T-helper 17 cell (primary cell): Measurements from ENCODE around the gene WASHC3. TPM values are rescaled to one million over a fixed set of nuclear protein-coding genes. Genes with fewer than 3 reads are reported as not detected.
"Not testable (repeated sequence)": the region's sequence is repeated elsewhere in the genome, so short reads cannot be mapped to it uniquely, and the experiment has no call there.

Source experiments
- ATAC-seq: fragments of 150-1000 bp; cut with Tn5 transposase; 2 replicates; pipeline ENCODE4 v1.10.0; 2021; ENCODE audit warnings: mild to moderate bottlenecking, moderate library complexity
- DNase-seq, 3 donors: peaks; one replicate each; pipeline versions ENCODE4 v3.0.0 to v3.0.0-alpha.2; 2020 to 2021
- H3K9me3 ChIP-seq: one replicate; pipeline ENCODE4 v1.7.0; 2013; ENCODE audit warnings: low read length, mild to moderate bottlenecking; ENCODE audit not compliant: control insufficient read depth, poor library complexity, severe bottlenecking
- H3K27ac Mint-ChIP-seq: one replicate; pipeline ENCODE4 v1.8.0; 2022; ENCODE audit warnings: mild to moderate bottlenecking, moderate library complexity, mixed read lengths
- H3K27me3 Mint-ChIP-seq: one replicate; pipeline ENCODE4 v1.8.0; 2022; ENCODE audit warnings: mixed read lengths
- H3K36me3 Mint-ChIP-seq: one replicate; pipeline ENCODE4 v1.8.0; 2022; ENCODE audit warnings: low read depth, mixed read lengths
- H3K4me1 Mint-ChIP-seq: one replicate; pipeline ENCODE4 v1.8.0; 2022; ENCODE audit warnings: mild to moderate bottlenecking, mixed read lengths
- H3K4me3 Mint-ChIP-seq: one replicate; pipeline ENCODE4 v1.8.0; 2022; ENCODE audit warnings: mild to moderate bottlenecking, moderate library complexity, mixed read lengths
- total RNA-seq, 4 donors: library from RNA in 2 of 4; stranded (reverse) in 2 of 4; gene quantifications; one replicate each; pipeline ENCODE4 v1.2.3 and lab custom pipeline; 2022 to 2026

WASHC3 gene
- total RNA-seq, 2 donors from 2014 or later: 27.8 to 37.6 TPM

- DNase-seq: no peak
- Mint-ChIP-seq H3K4me3 (no peak overlapping the region), H3K27me3 (no peaks in the 10 kb centered on the region), H3K27ac (no peak overlapping the region), H3K36me3 (peaks cover 12% of the 10 kb centered on the region), H3K4me1 (peaks cover 9% of the 10 kb centered on the region)
- H3K9me3 ChIP-seq: no peaks in the 10 kb centered on the region
- no peak for ATAC-seq
Measured at GRCh38 chr12:102026728-102027127, 35.1 kb downstream of the WASHC3 start.

GRCh38 chr12:102024765-102025164 lies 37.0 kb downstream of the WASHC3 start:
- Mint-ChIP-seq H3K27ac (no peak overlapping the region), H3K27me3 (no peaks in the 10 kb centered on the region), H3K4me1 (peaks cover 9% of the 10 kb centered on the region), H3K36me3 (peaks cover 16% of the 10 kb centered on the region), H3K4me3 (no peak overlapping the region)
- ATAC-seq (no peak), DNase-seq (no peak)
- no peaks in the 10 kb centered on the region for H3K9me3 ChIP-seq

- H3K9me3 ChIP-seq: no peaks in the 10 kb centered on the region
- H3K4me1 Mint-ChIP-seq: peaks cover 9% of the 10 kb centered on the region
- H3K36me3 Mint-ChIP-seq: peaks cover 16% of the 10 kb centered on the region
- ATAC-seq (no peak), DNase-seq (no peak)
- no peak overlapping the region for H3K4me3 Mint-ChIP-seq
- H3K27ac Mint-ChIP-seq: no peak overlapping the region
- no peaks in the 10 kb centered on the region for H3K27me3 Mint-ChIP-seq
Measured at GRCh38 chr12:102023343-102023930, 38.4 kb downstream of the WASHC3 start.

- no peak overlapping the region for H3K27ac Mint-ChIP-seq
- peaks cover 17% of the 10 kb centered on the region for H3K36me3 Mint-ChIP-seq
- no peaks in the 10 kb centered on the region for H3K9me3 ChIP-seq
- no peak for ATAC-seq
- H3K4me3 Mint-ChIP-seq: no peak overlapping the region
- peaks cover 8% of the 10 kb centered on the region for H3K4me1 Mint-ChIP-seq
- no peak for DNase-seq
- no peaks in the 10 kb centered on the region for H3K27me3 Mint-ChIP-seq
Measured at GRCh38 chr12:102022286-102022685, 39.5 kb downstream of the WASHC3 start.

- no peak overlapping the region for H3K27ac Mint-ChIP-seq
- H3K36me3 Mint-ChIP-seq: peaks cover 19% of the 10 kb centered on the region
- DNase-seq (no peak), ATAC-seq (no peak)
- H3K9me3 ChIP-seq: no peaks in the 10 kb centered on the region
- no peaks in the 10 kb centered on the region for H3K27me3 Mint-ChIP-seq
- peaks cover 9% of the 10 kb centered on the region for H3K4me1 Mint-ChIP-seq
- no peak overlapping the region for H3K4me3 Mint-ChIP-seq
Measured at GRCh38 chr12:102021540-102022246, 40.1 kb downstream of the WASHC3 start.

GRCh38 chr12:102018607-102019006 lies 43.2 kb downstream of the WASHC3 start:
- not testable (repeated sequence) for H3K4me1 Mint-ChIP-seq, H3K9me3 ChIP-seq, ATAC-seq, H3K27ac Mint-ChIP-seq, H3K4me3 Mint-ChIP-seq, H3K36me3 Mint-ChIP-seq, DNase-seq, H3K27me3 Mint-ChIP-seq

GRCh38 chr12:102016472-102016871 lies 45.3 kb downstream of the WASHC3 start:
- no peak for DNase-seq
- H3K27ac Mint-ChIP-seq: no peak overlapping the region
- no peaks in the 10 kb centered on the region for H3K27me3 Mint-ChIP-seq
- no peaks in the 10 kb centered on the region for H3K9me3 ChIP-seq
- H3K4me3 Mint-ChIP-seq: no peak overlapping the region
- H3K4me1 Mint-ChIP-seq: peaks cover 4% of the 10 kb centered on the region
- H3K36me3 Mint-ChIP-seq: peaks cover 13% of the 10 kb centered on the region
- no peak for ATAC-seq

GRCh38 chr12:102010265-102010994 lies 51.4 kb downstream of the WASHC3 start:
- H3K27ac Mint-ChIP-seq: peak overlapping the region; percentile 67
- DNase-seq (no peak), ATAC-seq (peak; percentile 70)
- no peak overlapping the region for H3K4me3 Mint-ChIP-seq
- H3K27me3 Mint-ChIP-seq: no peaks in the 10 kb centered on the region
- peaks cover 3% of the 10 kb centered on the region for H3K36me3 Mint-ChIP-seq
- no peaks in the 10 kb centered on the region for H3K9me3 ChIP-seq
- no peaks in the 10 kb centered on the region for H3K4me1 Mint-ChIP-seq

GRCh38 chr12:102009796-102010195 lies 52.0 kb downstream of the WASHC3 start:
- peaks cover 5% of the 10 kb centered on the region for H3K36me3 Mint-ChIP-seq
- DNase-seq: no peak
- H3K4me3 Mint-ChIP-seq: no peak overlapping the region
- no peaks in the 10 kb centered on the region for H3K4me1 Mint-ChIP-seq
- H3K27me3 Mint-ChIP-seq: peaks cover 5% of the 10 kb centered on the region
- ATAC-seq: no peak
- H3K27ac Mint-ChIP-seq: peak overlapping the region; percentile 67
- no peaks in the 10 kb centered on the region for H3K9me3 ChIP-seq

- peaks cover 5% of the 10 kb centered on the region for H3K27me3 Mint-ChIP-seq
- H3K27ac Mint-ChIP-seq: no peak overlapping the region
- DNase-seq: no peak
- peaks cover 5% of the 10 kb centered on the region for H3K36me3 Mint-ChIP-seq
- no peaks in the 10 kb centered on the region for H3K4me1 Mint-ChIP-seq
- H3K9me3 ChIP-seq: no peaks in the 10 kb centered on the region
- no peak overlapping the region for H3K4me3 Mint-ChIP-seq
- ATAC-seq: no peak
Measured at GRCh38 chr12:102008615-102009126, 53.1 kb downstream of the WASHC3 start.

- Mint-ChIP-seq H3K27me3 (peaks cover 16% of the 10 kb centered on the region), H3K4me3 (no peak overlapping the region), H3K36me3 (peaks cover 2% of the 10 kb centered on the region), H3K27ac (no peak overlapping the region), H3K4me1 (peaks cover 4% of the 10 kb centered on the region)
- ATAC-seq: no peak
- DNase-seq: no peak
- no peaks in the 10 kb centered on the region for H3K9me3 ChIP-seq
Measured at GRCh38 chr12:102005256-102005655, 56.5 kb downstream of the WASHC3 start.

- H3K27me3 Mint-ChIP-seq: peaks cover 40% of the 10 kb centered on the region
- H3K9me3 ChIP-seq: no peaks in the 10 kb centered on the region
- H3K4me3 Mint-ChIP-seq: no peak overlapping the region
- DNase-seq: no peak
- ATAC-seq: no peak
- peaks cover 4% of the 10 kb centered on the region for H3K4me1 Mint-ChIP-seq
- no peak overlapping the region for H3K27ac Mint-ChIP-seq
- no peaks in the 10 kb centered on the region for H3K36me3 Mint-ChIP-seq
Measured at GRCh38 chr12:101997102-101997501, 64.7 kb downstream of the WASHC3 start.

GRCh38 chr12:101995684-101996083 lies 66.1 kb downstream of the WASHC3 start:
- Mint-ChIP-seq H3K27ac (no peak overlapping the region), H3K27me3 (peaks cover 44% of the 10 kb centered on the region), H3K4me3 (no peak overlapping the region), H3K36me3 (no peaks in the 10 kb centered on the region), H3K4me1 (no peaks in the 10 kb centered on the region)
- ATAC-seq: no peak
- DNase-seq: no peak
- H3K9me3 ChIP-seq: no peaks in the 10 kb centered on the region
